GM12891 (cell line): Measurements from ENCODE around the gene KASH5.
A peak's percentile ranks its signal among the peaks of the same experiment; 100 is the strongest.

Source experiments
- DNase-seq: peaks from one replicate; pipeline ENCODE4 v3.0.0; 2011; ENCODE audit warnings: low spot score; ENCODE audit not compliant: insufficient read length
- FAIRE-seq: peaks from 2 replicates; lab custom pipeline; 2011; peaks lifted over from hg19 to GRCh38; lab: Jason Lieb, UNC
- PAX5 ChIP-seq: IDR thresholded peaks from 2 replicates; pipeline ENCODE4 v1.6.1; 2011; ENCODE audit warnings: low read length, moderate library complexity, mild to moderate bottlenecking; ENCODE audit not compliant: insufficient read depth, severe bottlenecking
- POLR2A ChIP-seq: IDR thresholded peaks from 2 replicates; pipeline ENCODE4 v1.6.1; 2011; ENCODE audit warnings: low read depth, low read length, control low read depth
- POLR2AphosphoS5 ChIP-seq: IDR thresholded peaks from 2 replicates; pipeline ENCODE4 v1.6.1; 2011; ENCODE audit warnings: low read depth, low read length, control low read depth
- POU2F2 ChIP-seq: IDR thresholded peaks from 2 replicates; pipeline ENCODE4 v1.6.1; 2011; ENCODE audit warnings: low read depth, mild to moderate bottlenecking, control low read depth, low read length, moderate library complexity
- SPI1 ChIP-seq: IDR thresholded peaks from 2 replicates; pipeline ENCODE4 v1.6.1; 2011; ENCODE audit warnings: low read depth, low read length, control low read depth
- TAF1 ChIP-seq: IDR thresholded peaks from 2 replicates; pipeline ENCODE4 v1.6.1; 2011; ENCODE audit warnings: low read depth, low read length, control low read depth

KASH5 gene

DNA sequence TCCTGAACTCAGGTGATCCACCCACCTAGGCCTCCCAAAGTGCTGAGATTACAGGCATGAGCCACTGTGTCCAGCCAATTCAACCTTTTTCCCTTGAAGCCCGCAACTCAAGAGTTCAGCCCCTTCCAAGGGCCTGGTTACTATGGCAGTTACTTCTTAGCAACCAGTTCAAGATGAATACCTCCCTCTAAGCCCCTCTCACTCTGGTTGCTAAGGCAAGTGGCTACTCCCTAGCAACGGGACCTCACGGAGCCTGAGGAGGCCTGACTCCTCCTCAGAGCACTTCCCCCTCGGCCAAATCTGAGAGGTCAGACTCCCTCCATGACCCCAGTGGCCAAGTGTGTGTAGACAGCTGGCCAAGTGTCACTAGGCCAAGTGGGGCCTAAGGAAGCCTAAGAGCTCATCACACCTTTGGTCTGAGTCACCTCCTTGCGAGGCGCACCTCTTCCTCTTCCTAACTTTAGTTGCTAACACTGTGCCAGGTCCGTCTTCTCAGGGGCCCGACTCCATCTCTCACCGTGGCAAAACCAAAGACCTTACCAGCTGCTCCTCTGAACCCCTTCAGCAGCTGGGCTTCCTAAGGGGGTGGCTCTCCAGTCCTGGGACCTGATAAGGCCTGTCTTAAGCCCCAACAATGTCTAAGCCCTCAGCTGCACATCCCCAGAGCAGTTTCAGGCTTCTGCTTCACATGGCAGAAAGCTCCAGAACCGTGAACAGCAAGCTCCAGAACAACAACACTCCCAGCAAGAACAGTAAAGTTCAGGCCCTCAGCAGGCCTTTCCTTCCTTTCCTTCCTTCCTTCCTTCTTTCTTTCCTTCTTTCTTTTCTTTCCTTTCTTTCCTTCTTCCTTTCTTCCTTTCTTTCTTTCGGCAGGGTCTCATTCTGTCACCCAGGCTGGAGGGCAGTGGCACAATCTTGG is 43.3 kb upstream of the KASH5 start:
- no peak for FAIRE-seq
- no peak for DNase-seq
- TF ChIP-seq SPI1 (no peak), PAX5 (no peak), POU2F2 (no peak), TAF1 (no peak), POLR2A (no peak), POLR2AphosphoS5 (no peak)

DNA sequence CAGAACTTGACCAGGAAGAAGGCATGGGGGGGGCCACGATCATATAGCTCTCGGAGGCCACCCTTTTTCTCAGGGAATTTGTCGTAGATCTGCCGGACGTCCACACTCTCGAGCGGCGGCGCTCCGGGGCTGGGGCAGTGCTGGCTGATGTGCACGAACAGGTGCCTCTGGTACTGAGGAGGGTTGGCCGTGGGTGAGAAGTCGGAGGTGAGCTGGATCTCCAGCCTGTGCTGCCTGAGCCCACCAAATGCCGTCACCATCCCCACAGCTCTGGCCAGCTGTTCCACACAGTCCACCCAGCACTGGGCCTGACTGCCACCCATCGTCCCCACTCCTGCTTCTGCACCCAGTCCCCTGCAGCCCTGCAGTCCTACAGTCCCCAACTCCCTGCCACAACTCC is 40.9 kb upstream of the KASH5 start:
- TF ChIP-seq POLR2A, result no peak
- no peak for TF ChIP-seq POU2F2
- TF ChIP-seq PAX5, result no peak
- no peak for TF ChIP-seq TAF1
- TF ChIP-seq SPI1, result no peak
- TF ChIP-seq POLR2AphosphoS5, result no peak
- DNase-seq (no peak), FAIRE-seq (no peak)

DNA sequence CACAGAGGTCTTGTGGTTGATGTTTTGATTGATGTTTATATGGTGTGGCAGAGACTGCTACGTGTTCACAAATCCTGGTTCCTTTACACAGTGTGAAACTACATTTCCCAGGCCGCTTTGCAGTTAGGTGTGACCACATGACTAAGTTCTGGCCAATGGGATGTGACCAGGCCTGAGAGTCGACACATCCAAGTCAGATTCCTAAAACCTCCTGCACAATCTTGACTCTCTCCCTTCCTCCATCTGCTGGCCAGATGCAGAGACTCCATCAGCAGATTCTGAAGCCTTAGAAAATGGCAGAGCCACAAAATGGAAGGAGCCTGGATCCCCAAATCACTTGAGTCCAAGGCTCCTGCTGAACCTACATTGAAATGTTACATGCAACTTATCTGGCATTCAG is 40.2 kb upstream of the KASH5 start:
- FAIRE-seq (peak; percentile 80), DNase-seq (no peak)
- TF ChIP-seq PAX5, result no peak
- TF ChIP-seq SPI1, result no peak
- TF ChIP-seq TAF1, result no peak
- no peak for TF ChIP-seq POLR2A
- no peak for TF ChIP-seq POU2F2
- no peak for TF ChIP-seq POLR2AphosphoS5

DNA sequence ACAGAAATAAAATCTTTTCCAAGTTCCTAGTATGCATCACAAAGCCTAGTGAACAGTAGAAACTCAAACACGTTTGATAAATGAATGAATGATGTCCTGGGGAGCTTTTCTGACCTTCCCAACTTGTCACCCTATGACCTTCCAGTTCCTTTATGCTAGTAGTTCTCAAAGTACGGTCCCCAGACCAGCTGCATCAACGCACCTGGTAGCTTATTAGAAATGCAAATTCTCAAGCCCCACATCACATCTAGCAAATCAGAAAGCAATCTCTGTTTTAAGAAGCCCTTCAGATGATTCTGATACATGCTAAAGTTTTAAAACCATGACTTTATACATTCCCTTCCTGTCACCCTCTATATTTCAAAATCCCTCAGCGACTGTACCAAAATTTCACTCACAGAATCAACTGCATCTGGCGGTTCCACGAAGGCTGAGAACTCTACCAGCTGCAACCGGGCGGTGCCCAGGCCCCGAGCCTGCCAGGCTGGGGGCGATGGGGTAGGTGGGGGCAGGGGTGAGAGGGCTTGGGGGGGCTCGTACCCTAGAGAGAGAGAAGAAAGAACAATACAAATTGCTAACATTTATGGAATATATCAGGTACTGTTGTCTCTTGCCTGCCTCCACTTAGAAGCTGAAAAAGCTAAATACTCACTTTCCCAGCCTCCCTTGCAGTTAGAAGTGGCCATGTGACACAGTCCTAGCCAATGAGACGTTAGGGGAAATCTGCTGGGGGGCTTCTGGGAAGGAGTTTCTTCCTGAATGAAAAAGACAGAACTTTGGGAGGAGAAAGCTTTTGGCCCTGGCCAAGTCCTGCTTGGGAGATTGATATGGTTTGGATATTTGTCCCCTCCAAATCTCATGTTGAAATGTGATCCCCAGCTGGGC is 39.5 kb upstream of the KASH5 start:
- TF ChIP-seq POLR2AphosphoS5 (no peak), PAX5 (no peak), SPI1 (no peak), TAF1 (no peak), POLR2A (no peak), POU2F2 (no peak)
- FAIRE-seq, result no peak
- DNase-seq, result no peak

DNA sequence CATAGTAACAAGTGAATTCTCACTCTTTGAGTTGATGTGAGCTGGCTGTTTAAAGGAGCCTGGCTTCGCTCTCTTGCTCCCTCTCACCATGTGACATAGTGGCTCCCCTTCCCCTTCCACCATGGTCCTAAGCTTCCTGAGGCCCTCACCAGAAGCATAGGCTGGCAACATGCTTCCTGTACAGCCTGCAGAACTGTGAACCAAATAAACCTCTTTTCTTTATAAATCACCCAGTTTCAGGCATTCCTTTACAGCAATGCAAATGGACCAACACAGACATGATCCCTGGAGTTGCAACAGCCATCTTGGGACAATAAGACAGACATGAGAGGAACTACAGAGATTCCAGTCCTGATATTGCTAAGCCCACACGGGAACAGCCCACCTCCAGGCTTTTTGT is 38.5 kb upstream of the KASH5 start:
- FAIRE-seq, result no peak
- TF ChIP-seq POU2F2 (no peak), TAF1 (no peak), POLR2A (no peak), SPI1 (no peak), POLR2AphosphoS5 (no peak), PAX5 (no peak)
- no peak for DNase-seq

DNA sequence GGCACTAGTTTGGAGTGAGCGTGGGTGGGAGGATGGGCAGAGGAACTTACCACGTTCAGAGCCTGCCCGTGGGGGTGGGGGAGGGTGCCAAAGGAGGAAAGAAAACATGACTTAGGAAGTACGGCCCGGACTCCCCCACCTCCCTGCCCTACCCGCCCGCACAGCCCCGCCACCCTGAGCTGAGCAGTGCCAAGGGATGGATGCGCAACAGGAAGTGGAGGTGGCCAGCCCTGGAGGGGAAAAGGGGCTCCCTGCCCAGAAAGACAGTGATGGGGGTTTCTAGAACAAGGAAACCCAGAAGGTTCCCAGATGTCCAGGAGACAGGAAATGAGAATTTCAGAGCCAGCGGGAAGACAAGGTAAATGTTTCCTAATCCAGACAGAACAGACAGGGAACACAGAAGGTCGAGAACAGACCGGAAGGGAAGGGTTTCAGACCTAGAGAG is 32.1 kb upstream of the KASH5 start:
- no peak for TF ChIP-seq POU2F2
- no peak for TF ChIP-seq POLR2AphosphoS5
- TF ChIP-seq POLR2A, result no peak
- TF ChIP-seq PAX5, result no peak
- TF ChIP-seq TAF1, result no peak
- no peak for TF ChIP-seq SPI1
- DNase-seq, result no peak
- FAIRE-seq, result no peak

DNA sequence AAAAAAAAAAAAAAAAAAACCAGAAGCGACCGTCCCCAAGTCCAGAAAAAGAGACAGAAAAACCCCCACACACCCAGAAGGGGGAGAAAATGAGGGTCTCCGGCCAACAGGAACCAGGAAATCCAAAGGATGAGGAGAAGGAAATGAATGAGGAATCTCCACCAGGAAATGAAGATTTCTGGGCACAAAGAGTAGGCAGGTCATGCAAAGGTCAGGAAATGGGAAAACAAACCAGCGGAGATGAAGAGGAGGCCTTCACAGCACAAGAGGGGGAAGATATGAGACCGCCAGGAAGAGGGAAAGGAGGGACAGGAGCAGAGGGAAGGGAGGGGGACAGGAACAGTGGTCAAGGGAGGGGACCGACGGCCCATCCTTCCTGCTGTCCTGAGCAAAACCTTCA is 31.7 kb upstream of the KASH5 start:
- TF ChIP-seq PAX5 (no peak), SPI1 (no peak), TAF1 (no peak), POU2F2 (no peak), POLR2A (no peak), POLR2AphosphoS5 (no peak)
- no peak for DNase-seq
- FAIRE-seq, result no peak

DNA sequence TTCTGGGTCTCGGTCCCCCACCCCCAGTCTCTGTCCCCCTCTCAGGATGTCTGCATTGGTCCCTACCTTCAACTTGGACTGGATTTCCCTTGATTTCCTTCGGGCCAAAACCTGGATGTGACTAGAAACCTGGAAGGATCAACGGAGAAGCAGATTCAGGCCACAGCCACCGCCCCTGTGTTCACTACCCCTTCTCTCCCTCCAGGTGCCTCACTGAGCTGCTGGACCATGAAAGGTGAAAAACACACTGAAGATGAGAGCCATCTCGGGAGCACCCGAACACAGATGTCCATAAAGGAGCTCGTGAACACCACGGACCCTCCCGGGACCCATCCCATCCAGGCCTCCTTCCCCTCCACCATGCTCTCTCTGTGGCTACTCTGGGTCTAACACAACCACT is 30.9 kb upstream of the KASH5 start:
- FAIRE-seq (peak; percentile 76), DNase-seq (no peak)
- TF ChIP-seq POU2F2 (no peak), TAF1 (no peak), PAX5 (no peak), POLR2AphosphoS5 (no peak), POLR2A (no peak), SPI1 (no peak)

DNA sequence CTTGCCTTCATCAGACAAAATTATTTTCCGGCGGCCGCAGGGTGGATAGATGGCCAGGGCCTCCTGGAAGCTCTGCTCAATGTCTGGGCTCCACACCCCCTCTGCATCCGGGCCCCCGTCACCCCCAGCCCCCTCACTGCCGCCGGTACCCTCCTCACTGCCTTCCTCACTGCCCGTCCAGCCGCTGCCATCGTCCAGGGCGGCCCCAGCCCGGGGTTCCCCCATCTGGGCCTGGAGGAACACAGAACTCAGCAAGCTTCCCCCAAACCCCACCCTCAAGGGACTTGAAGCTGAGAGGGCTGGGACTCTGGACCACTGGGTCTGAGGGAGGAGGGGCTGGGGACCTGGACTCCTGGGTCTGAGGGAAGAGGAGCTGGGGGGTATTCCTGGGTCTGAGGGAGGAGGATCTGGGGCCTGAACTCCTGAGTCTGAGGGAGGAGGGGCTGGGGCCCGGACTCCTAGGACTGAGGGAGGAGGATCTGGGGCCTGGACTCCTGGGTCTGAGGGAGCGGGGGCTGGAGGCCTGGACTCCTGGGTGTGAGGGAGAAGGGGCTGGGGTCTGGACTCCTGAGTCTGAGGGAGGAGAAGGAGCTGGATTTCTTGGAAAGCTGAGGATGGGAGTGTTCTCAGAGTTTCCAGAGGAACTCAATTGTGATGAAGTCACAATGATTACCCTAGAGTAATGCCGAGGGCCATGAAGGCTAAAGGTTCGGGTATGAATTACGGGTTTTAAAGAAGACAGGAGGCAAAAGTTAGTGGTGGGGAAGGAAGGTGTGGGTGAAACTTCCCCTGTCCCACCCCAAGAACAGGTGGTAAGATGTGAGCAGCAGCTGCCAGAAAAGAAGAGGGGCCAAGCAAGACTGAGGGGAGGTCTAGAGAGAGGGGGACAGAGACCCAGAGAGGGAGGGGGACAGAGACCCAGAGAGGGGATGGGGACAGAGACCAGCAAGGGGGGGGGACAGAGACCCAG is 27.9 kb upstream of the KASH5 start:
- no peak for FAIRE-seq
- DNase-seq, result no peak
- TF ChIP-seq TAF1 (no peak), POU2F2 (no peak), POLR2A (no peak), SPI1 (no peak), PAX5 (no peak), POLR2AphosphoS5 (no peak)
